ENCODE measurements around the gene NCF2. TPM values are rescaled to one million over a fixed set of nuclear protein-coding genes. Genes with fewer than 3 reads are reported as not detected.

NCF2 gene
- total RNA-seq, 3 donors from 2014 or later = 4.6 to 45.0 (median 13.0) TPM

DNA sequence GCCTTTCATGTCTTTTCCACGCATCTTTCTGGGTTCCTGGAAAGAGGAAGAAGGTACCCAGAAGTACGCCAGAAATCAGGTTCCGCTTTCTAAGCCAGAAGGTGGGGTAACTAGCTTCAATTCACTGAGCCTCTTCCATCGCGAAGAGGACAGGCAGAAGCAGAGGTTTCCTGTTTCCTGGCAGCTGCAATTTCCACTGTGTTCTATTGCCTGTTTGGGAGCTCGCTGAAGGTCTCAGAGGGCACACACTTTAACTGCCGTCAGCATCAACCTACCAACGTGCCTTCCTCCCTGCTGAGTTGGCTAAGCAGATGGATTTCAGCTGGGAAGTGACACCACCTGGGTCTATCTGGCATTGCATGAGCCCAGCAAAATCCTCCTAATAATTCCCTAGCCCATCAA is 10.0 kb downstream of the NCF2 start:
- H3K4me1 ChIP-seq = no peaks in the 10 kb centered on the region
- H3K27me3 ChIP-seq = no peaks in the 10 kb centered on the region
- H3K9me3 ChIP-seq = no peaks in the 10 kb centered on the region
- no peaks in the 10 kb centered on the region for H3K36me3 ChIP-seq
- TF ChIP-seq, protein P1, sequence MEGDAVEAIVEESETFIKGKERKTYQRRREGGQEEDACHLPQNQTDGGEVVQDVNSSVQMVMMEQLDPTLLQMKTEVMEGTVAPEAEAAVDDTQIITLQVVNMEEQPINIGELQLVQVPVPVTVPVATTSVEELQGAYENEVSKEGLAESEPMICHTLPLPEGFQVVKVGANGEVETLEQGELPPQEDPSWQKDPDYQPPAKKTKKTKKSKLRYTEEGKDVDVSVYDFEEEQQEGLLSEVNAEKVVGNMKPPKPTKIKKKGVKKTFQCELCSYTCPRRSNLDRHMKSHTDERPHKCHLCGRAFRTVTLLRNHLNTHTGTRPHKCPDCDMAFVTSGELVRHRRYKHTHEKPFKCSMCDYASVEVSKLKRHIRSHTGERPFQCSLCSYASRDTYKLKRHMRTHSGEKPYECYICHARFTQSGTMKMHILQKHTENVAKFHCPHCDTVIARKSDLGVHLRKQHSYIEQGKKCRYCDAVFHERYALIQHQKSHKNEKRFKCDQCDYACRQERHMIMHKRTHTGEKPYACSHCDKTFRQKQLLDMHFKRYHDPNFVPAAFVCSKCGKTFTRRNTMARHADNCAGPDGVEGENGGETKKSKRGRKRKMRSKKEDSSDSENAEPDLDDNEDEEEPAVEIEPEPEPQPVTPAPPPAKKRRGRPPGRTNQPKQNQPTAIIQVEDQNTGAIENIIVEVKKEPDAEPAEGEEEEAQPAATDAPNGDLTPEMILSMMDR (IDR thresholded peaks at IDR 0.05) = no peak
- TF ChIP-seq POLR2A (IDR thresholded peaks at IDR 0.05) (no peak), POLR2AphosphoS5 (IDR thresholded peaks at IDR 0.05) (no peak)
- no peak for DNase-seq (ENCODE audit: low spot score in 2 of 2)
- no peak overlapping the region for H3K27ac ChIP-seq
- intact Hi-C loops (cut with DNase I; ENCODE audit: low total_unique reads) = no loop called here
- no peak overlapping the region for H3K4me3 ChIP-seq

DNA sequence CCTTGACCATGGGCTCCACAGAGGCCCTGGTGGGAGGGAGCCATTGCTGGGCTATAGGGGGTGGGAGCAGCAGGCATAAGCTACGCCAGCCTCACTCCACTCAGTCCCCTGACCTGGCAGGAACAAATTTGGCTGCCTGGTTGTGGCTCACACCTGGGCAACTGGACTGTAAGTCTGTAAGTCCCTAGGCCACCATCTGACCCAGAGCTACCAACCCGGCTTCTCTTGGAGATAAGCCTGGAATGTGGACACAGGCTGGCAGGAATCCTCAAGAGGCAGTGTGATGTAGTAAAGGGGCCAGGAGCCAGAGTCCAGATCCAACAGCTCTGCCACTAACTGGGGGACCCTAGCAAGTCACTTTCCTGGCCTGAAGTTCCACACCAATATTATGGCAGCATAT is 11.4 kb downstream of the NCF2 start:
- Histone ChIP-seq H3K9me3 (no peaks in the 10 kb centered on the region), H3K27ac (no peak overlapping the region), H3K27me3 (no peaks in the 10 kb centered on the region), H3K4me1 (no peaks in the 10 kb centered on the region), H3K36me3 (no peaks in the 10 kb centered on the region), H3K4me3 (no peak overlapping the region)
- TF ChIP-seq POLR2AphosphoS5 (IDR thresholded peaks at IDR 0.05) = no peak
- TF ChIP-seq, protein P1 (IDR thresholded peaks at IDR 0.05) = no peak
- TF ChIP-seq POLR2A (IDR thresholded peaks at IDR 0.05) = no peak
- intact Hi-C loops (cut with DNase I; ENCODE audit: low total_unique reads) = no loop called here
- no peak for DNase-seq (ENCODE audit: low spot score in 2 of 2)

DNA sequence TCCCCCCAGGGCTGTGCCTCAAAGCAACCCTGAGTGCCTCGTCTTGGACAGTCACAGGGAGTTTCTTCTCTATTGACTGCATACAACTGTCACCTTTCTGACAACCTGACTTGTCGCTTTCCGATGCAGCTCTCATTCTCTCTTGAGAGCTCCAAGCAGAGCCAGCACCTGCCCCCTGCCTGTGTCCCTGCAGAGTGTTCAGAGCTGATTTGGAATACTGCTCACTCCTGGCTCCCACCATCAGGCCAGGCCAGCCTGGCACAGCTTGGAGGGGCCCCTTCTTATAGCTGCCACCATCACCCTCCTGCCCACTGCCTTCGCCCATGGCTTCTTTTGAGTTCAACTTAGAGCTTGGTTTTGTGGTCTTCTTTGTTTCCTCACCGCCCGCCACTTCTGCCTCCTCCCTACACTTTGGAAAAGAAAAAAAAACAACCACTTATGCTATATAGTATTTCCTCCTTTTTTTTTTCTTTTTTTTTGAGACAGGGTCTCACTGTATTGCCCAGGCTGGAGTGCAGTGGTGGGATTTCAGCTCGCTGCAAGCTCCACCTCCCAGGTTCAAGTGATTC is 12.3 kb downstream of the NCF2 start:
- Histone ChIP-seq H3K4me1 (no peaks in the 10 kb centered on the region), H3K27ac (no peak overlapping the region), H3K4me3 (no peak overlapping the region), H3K9me3 (no peaks in the 10 kb centered on the region), H3K27me3 (no peaks in the 10 kb centered on the region), H3K36me3 (no peaks in the 10 kb centered on the region)
- DNase-seq (ENCODE audit: low spot score in 2 of 2) = no peak
- TF ChIP-seq POLR2A (IDR thresholded peaks at IDR 0.05) (no peak), POLR2AphosphoS5 (IDR thresholded peaks at IDR 0.05) (no peak)
- TF ChIP-seq, protein P1 (IDR thresholded peaks at IDR 0.05) = no peak
- intact Hi-C loops (cut with DNase I; ENCODE audit: low total_unique reads) = no loop called here

DNA sequence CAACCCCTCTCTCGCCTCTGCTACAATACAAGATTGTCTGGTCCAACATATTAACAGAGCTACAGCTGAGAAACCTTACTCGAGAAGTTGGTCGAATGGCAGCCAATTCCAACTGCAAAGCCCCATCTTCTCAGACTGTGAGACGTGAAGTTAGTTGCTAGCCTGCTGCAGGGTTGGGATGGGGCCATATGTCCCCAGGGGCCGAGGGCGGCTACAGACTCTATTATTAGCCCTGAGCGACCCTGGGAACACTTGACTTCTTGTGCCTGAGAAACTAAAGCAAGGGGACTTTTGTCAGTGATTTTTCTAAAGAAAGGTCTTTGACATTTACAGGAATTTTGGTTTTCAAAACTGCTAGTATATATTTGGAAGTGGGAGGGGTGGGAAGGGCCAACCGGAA is 13.7 kb downstream of the NCF2 start:
- intact Hi-C loops (cut with DNase I; ENCODE audit: low total_unique reads) = no loop called here
- Histone ChIP-seq H3K36me3 (no peaks in the 10 kb centered on the region), H3K4me3 (no peak overlapping the region), H3K27me3 (no peaks in the 10 kb centered on the region), H3K9me3 (no peaks in the 10 kb centered on the region), H3K4me1 (no peaks in the 10 kb centered on the region), H3K27ac (no peak overlapping the region)
- no peak for TF ChIP-seq POLR2A (IDR thresholded peaks at IDR 0.05)
- TF ChIP-seq, protein P1 (IDR thresholded peaks at IDR 0.05) = no peak
- no peak for TF ChIP-seq POLR2AphosphoS5 (IDR thresholded peaks at IDR 0.05)
- DNase-seq (ENCODE audit: low spot score in 2 of 2) = no peak

DNA sequence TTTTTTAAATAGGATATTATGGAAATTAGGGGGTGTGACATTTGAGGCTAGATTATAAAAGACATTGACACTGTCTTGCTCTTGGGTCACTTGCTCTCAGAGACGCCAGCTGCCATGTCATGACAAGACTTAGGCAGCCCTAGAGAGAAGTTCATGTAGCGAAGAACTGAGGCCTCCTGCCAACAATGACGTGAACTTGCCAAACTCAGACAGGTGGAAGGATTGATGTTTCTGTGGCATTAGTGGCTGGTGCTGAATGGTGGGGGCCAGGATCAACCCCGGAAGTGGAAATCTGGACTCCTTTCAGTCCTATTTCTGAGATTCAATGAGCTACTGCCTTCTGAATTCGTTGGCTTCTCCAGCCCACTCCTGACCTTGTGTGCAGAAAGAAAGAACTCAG is 14.7 kb downstream of the NCF2 start:
- no peaks in the 10 kb centered on the region for H3K9me3 ChIP-seq
- H3K36me3 ChIP-seq = no peaks in the 10 kb centered on the region
- no peaks in the 10 kb centered on the region for H3K27me3 ChIP-seq
- H3K27ac ChIP-seq = no peak overlapping the region
- no peaks in the 10 kb centered on the region for H3K4me1 ChIP-seq
- no peak for DNase-seq (ENCODE audit: low spot score in 2 of 2)
- intact Hi-C loops (cut with DNase I; ENCODE audit: low total_unique reads) = no loop called here
- no peak overlapping the region for H3K4me3 ChIP-seq
- TF ChIP-seq POLR2AphosphoS5 (IDR thresholded peaks at IDR 0.05) (no peak), POLR2A (IDR thresholded peaks at IDR 0.05) (no peak)
- TF ChIP-seq, protein P1 (IDR thresholded peaks at IDR 0.05) = no peak
